Ramos (cell line): ENCODE data around the gene KAT7.
"Not testable (repeated sequence)": the region's sequence is repeated elsewhere in the genome, so short reads cannot be mapped to it uniquely, and the experiment has no call there.

Experiments
- in situ Hi-C: fragments of 300-500 bp; cut with MboI; formaldehyde crosslinking; loops from one replicate; pipeline ENCODE4 v1.14.3; 2022; ENCODE audit warnings: low sequenced_read_pairs; ENCODE audit not compliant: unreplicated experiment

KAT7 gene

GRCh38 chr17:49795372-49795771 lies 6.9 kb downstream of the KAT7 start:
- in situ Hi-C loops: no loop called here

- in situ Hi-C loops: no loop called here
These were observed 9.7 kb downstream of the KAT7 start for GRCh38 chr17:49798182-49798581.

- in situ Hi-C loops: no loop called here
These were observed 10.3 kb downstream of the KAT7 start for GRCh38 chr17:49798738-49799137.

- in situ Hi-C loops: no loop called here
These were observed 20.6 kb downstream of the KAT7 start for GRCh38 chr17:49809056-49809455.

- in situ Hi-C loops: no loop called here
These were observed 26.5 kb downstream of the KAT7 start for GRCh38 chr17:49814781-49815529.

- in situ Hi-C loops: no loop called here
These were observed 27.3 kb downstream of the KAT7 start for GRCh38 chr17:49815761-49816281.

- in situ Hi-C loops: no loop called here
These were observed 29.5 kb downstream of the KAT7 start for GRCh38 chr17:49817993-49818392.

- in situ Hi-C loops: no loop called here
These were observed 30.7 kb downstream of the KAT7 start for GRCh38 chr17:49819138-49819537.

- in situ Hi-C loops: no loop called here
These were observed 31.2 kb downstream of the KAT7 start for GRCh38 chr17:49819651-49820050.

- in situ Hi-C loops: no loop called here
These were observed 32.3 kb downstream of the KAT7 start for GRCh38 chr17:49820773-49821172.

- in situ Hi-C loops: no loop called here
These were observed 33.0 kb downstream of the KAT7 start for GRCh38 chr17:49821466-49821865.

GRCh38 chr17:49821916-49822315 lies 33.4 kb downstream of the KAT7 start:
- in situ Hi-C loops: no loop called here

- in situ Hi-C loops: no loop called here
These were observed 34.3 kb downstream of the KAT7 start for GRCh38 chr17:49822829-49823228.

GRCh38 chr17:49823614-49824013 lies 35.1 kb downstream of the KAT7 start:
- in situ Hi-C loops: no loop called here

GRCh38 chr17:49825645-49826044 lies 37.2 kb downstream of the KAT7 start:
- in situ Hi-C loops: no loop called here

- in situ Hi-C loops: not testable (repeated sequence)
These were observed 39.8 kb downstream of the KAT7 start for GRCh38 chr17:49828325-49828724.

GRCh38 chr17:49829026-49829425 lies 40.5 kb downstream of the KAT7 start:
- in situ Hi-C loops: no loop called here

GRCh38 chr17:49830605-49831004 lies 42.1 kb downstream of the KAT7 start:
- in situ Hi-C loops: no loop called here

- in situ Hi-C loops: no loop called here
These were observed 44.5 kb downstream of the KAT7 start for GRCh38 chr17:49832840-49833599.

GRCh38 chr17:49834118-49834743 lies 45.8 kb downstream of the KAT7 start:
- in situ Hi-C loops: no loop called here

- in situ Hi-C loops: no loop called here
These were observed 47.0 kb downstream of the KAT7 start for GRCh38 chr17:49835472-49835871.
